ENCODE results near the gene LMBR1L.
"Not testable (repeated sequence)": the region's sequence is repeated elsewhere in the genome, so short reads cannot be mapped to it uniquely, and the experiment has no call there.

LMBR1L gene

GRCh38 chr12:49066120-49066519 lies 44.5 kb downstream of the LMBR1L start:
- no peak overlapping the region for H3K4me3 ChIP-seq (ENCODE audit: low read length)

GRCh38 chr12:49064767-49065152 lies 45.9 kb downstream of the LMBR1L start:
- no peak for DNase-seq (ENCODE audit: low read depth)
- no peak overlapping the region for H3K4me3 ChIP-seq (ENCODE audit: low read length)
- no peak for TF ChIP-seq CTCF (conservative IDR thresholded peaks at IDR 0.05; ENCODE audit: low read depth, low read length)

More at GRCh38 chr12:49066120-49066519, 44.5 kb downstream of the LMBR1L start:
- no peak for DNase-seq (ENCODE audit: low read depth)
- no peak for TF ChIP-seq CTCF (conservative IDR thresholded peaks at IDR 0.05; ENCODE audit: low read depth, low read length)

- H3K4me3 ChIP-seq (ENCODE audit: low read length); DNase-seq (ENCODE audit: low read depth): not testable (repeated sequence)
These were observed 48.7 kb downstream of the LMBR1L start for GRCh38 chr12:49061916-49062315.

DNA sequence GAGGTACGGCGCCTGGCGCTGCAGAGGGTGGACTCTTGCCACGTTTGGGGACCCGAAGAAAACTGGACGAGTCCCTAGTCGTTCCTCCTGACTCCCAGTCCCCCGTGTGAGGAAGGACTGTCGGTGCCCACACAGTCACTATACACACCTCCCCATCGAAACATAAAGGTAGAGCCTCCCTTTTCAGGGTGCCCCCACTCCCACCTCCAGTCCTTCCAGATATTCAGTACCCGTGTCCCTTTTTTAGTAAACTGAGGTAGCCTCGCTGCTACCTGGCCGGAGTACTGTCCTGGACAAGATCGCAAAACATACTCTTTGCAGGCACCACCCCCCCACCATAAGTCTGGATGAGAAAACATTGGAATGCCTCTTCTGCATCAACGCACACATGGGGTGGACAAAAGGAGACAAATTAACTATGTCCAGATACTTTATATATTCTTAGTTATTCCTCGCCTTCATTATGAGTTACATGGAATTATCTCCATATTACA lies 49.4 kb downstream of the LMBR1L start:
- peak overlapping the region; percentile 93 for H3K4me3 ChIP-seq (ENCODE audit: low read length)
- TF ChIP-seq CTCF (conservative IDR thresholded peaks at IDR 0.05; ENCODE audit: low read depth, low read length) = no peak
- DNase-seq (ENCODE audit: low read depth) = no peak

GRCh38 chr12:49060237-49061156 lies 50.1 kb downstream of the LMBR1L start, which contains the start of gene KMT2D:
Gene KMT2D, minus strand, starts transcription at chr12:49060794. Its CDS starts 5,470 bp downstream, at chr12:49055324.
- TF ChIP-seq CTCF (conservative IDR thresholded peaks at IDR 0.05; ENCODE audit: low read depth, low read length) = peak; percentile 23
- H3K4me3 ChIP-seq (ENCODE audit: low read length) = peak within 1 kb of the TSS; percentile 93
- peak; percentile 87 for DNase-seq (ENCODE audit: low read depth)

DNA sequence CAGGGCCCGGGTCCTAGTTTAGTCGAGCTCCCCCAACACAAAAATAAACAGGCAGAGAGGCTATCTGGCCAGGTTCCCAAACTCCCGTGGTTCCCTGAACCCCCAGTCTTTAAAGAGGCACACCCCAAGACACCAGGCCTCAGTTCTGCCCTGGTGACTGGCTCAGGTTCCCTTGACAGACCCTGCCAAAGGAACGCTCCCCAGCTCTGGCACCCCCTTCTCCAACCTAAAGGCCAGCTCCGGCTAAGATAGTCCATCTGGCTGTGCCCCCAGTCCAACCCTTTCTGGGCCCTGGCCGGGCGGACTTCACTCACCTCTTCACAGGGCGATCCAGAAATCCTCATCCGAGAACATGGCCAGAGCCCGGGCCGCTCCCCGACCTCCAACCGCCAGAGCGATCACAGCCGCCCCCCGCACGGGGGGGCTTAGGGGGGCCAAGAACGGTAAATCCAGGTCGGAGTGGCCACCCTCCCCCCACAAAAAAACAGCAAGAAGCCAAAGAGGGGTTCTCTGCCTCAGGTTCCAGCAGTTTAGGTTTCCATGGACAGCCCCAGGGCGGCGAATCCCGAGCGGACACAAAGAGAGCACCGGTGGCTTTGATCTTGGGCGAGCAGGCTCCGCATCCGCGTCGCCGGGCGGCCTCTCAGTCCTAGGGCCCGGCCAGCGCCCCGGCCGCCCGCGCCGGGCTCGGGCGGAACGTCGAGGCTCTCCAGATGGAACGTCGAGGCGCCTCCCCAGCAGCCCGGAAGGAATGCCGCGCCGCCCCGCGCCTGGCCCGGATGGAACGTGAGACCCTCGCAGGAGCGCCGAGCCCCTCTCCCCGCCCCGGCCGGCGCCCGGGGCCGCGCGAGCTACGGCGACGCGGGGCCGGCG lies 51.1 kb downstream of the LMBR1L start:
- peak overlapping the region; percentile 93 for H3K4me3 ChIP-seq (ENCODE audit: low read length)
- DNase-seq (ENCODE audit: low read depth) = no peak
- no peak for TF ChIP-seq CTCF (conservative IDR thresholded peaks at IDR 0.05; ENCODE audit: low read depth, low read length)

- TF ChIP-seq CTCF (conservative IDR thresholded peaks at IDR 0.05; ENCODE audit: low read depth, low read length) = no peak
- DNase-seq (ENCODE audit: low read depth) = no peak
- H3K4me3 ChIP-seq (ENCODE audit: low read length) = peak overlapping the region; percentile 93
These were observed 51.7 kb downstream of the LMBR1L start for GRCh38 chr12:49059045-49059298.

All from retinal pigment epithelial cell (primary cell).